22Rv1 (cell line): ENCODE results near the gene ROPN1.
"Not testable (repeated sequence)": the region's sequence is repeated elsewhere in the genome, so short reads cannot be mapped to it uniquely, and the experiment has no call there.

Source experiments
- ZFX ChIP-seq: fragments of 450-650 bp; IDR thresholded peaks from 2 replicates; pipeline ENCODE4 v1.6.1; 2017; ENCODE audit warnings: antibody characterized with exemption, borderline replicate concordance
- TF ChIP-seq, protein P1 (sequence below): fragments of 450-650 bp; IDR thresholded peaks from 2 replicates; pipeline ENCODE4 v1.5.1; 2017; ENCODE audit warnings: mild to moderate bottlenecking

- TF ChIP-seq, protein P1, sequence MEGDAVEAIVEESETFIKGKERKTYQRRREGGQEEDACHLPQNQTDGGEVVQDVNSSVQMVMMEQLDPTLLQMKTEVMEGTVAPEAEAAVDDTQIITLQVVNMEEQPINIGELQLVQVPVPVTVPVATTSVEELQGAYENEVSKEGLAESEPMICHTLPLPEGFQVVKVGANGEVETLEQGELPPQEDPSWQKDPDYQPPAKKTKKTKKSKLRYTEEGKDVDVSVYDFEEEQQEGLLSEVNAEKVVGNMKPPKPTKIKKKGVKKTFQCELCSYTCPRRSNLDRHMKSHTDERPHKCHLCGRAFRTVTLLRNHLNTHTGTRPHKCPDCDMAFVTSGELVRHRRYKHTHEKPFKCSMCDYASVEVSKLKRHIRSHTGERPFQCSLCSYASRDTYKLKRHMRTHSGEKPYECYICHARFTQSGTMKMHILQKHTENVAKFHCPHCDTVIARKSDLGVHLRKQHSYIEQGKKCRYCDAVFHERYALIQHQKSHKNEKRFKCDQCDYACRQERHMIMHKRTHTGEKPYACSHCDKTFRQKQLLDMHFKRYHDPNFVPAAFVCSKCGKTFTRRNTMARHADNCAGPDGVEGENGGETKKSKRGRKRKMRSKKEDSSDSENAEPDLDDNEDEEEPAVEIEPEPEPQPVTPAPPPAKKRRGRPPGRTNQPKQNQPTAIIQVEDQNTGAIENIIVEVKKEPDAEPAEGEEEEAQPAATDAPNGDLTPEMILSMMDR, result not testable (repeated sequence)
- TF ChIP-seq ZFX, result not testable (repeated sequence)
Observed at GRCh38 chr3:123976904-123977303, 15.0 kb downstream of the ROPN1 start.
